Brain microvascular endothelial cell (primary cell): ENCODE results near the gene CYP4V2.

ENCODE experiments used
- DNase-seq: peaks from one replicate; pipeline ENCODE4 v3.0.0-alpha.2; 2020
- H3K27ac ChIP-seq: fragments of 250-450 bp; sonication (Bioruptor Pico); 2 replicates; pipeline ENCODE4 v1.5.1; 2020; ENCODE audit warnings: mild to moderate bottlenecking, moderate library complexity
- H3K27me3 ChIP-seq: fragments of 250-450 bp; sonication (Bioruptor Pico); replicated peaks from 2 replicates; pipeline ENCODE4 v1.5.1; 2020; ENCODE audit warnings: mild to moderate bottlenecking
- H3K36me3 ChIP-seq: fragments of 250-450 bp; sonication (Bioruptor Pico); replicated peaks from 2 replicates; pipeline ENCODE4 v1.5.1; 2020; ENCODE audit warnings: mild to moderate bottlenecking
- H3K4me3 ChIP-seq: 2 replicates; pipeline ENCODE4 v1.5.1; 2011; ENCODE audit warnings: low read depth, mild to moderate bottlenecking, control low read depth, low read length, moderate library complexity
- CTCF ChIP-seq: IDR thresholded peaks from 2 replicates; pipeline ENCODE4 v1.5.1; 2011; ENCODE audit warnings: low read depth, mild to moderate bottlenecking, moderate library complexity, low read length, control low read depth, inconsistent platforms; ENCODE audit errors: missing control alignments
- in situ Hi-C: cut with HindIII; loops from 2 replicates; pipeline ENCODE4 v1.10.0; 2017; ENCODE audit warnings: low sequenced_read_pairs, low pct_ligation_motif_present

CYP4V2 gene

DNA sequence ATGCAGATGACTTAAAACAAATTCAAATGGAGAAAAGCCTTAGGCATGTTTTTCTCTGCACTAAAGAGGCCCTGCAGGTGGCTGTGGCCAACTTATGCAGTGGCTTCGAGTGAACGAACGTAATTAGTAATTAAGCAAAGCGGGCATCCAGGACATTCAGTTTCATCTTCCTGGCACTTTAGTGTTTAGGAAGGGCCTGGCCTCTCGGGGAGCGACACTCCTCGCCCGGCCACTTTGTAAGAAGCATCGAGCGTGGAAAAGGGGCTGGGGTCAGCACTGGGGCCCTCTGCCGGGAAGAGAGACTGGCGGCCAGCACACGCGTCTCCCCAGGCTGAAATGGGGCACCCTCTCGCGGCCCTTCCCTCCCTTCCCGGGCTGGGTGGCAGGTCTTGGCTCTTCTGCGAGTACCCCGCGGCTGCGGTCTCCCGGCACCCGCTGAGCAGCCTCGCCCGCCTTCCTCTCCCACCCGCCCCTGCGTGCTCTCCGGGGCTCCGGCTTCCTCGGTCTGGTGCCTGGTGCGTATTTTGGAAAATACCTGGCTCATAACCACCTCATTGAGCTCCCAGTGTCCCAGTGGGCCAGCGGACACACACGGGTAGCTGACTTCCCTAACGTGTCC, 677 bp upstream of the CYP4V2 start:
- Histone ChIP-seq H3K27me3 (no peaks in the 10 kb centered on the region), H3K27ac (peak overlapping the region; percentile 52), H3K4me3 (peak overlapping the region; percentile 80), H3K36me3 (no peaks in the 10 kb centered on the region)
- no peak for DNase-seq
- peak; percentile 8 for TF ChIP-seq CTCF
- in situ Hi-C loops, result no loop called here

GRCh38 chr4:186192066-186192612, 772 bp downstream of the CYP4V2 start:
- Histone ChIP-seq H3K36me3 (no peaks in the 10 kb centered on the region), H3K4me3 (peak overlapping the region; percentile 80), H3K27ac (peak overlapping the region; percentile 52), H3K27me3 (no peaks in the 10 kb centered on the region)
- peak; percentile 18 for DNase-seq
- TF ChIP-seq CTCF, result no peak
- in situ Hi-C loops, result no loop called here

- Histone ChIP-seq H3K4me3 (no peak overlapping the region), H3K27me3 (no peaks in the 10 kb centered on the region), H3K36me3 (no peaks in the 10 kb centered on the region), H3K27ac (no peak overlapping the region)
- no peak for TF ChIP-seq CTCF
- no peak for DNase-seq
- in situ Hi-C loops, result no loop called here
Measured at GRCh38 chr4:186193851-186194250, 2.5 kb downstream of the CYP4V2 start.

DNA sequence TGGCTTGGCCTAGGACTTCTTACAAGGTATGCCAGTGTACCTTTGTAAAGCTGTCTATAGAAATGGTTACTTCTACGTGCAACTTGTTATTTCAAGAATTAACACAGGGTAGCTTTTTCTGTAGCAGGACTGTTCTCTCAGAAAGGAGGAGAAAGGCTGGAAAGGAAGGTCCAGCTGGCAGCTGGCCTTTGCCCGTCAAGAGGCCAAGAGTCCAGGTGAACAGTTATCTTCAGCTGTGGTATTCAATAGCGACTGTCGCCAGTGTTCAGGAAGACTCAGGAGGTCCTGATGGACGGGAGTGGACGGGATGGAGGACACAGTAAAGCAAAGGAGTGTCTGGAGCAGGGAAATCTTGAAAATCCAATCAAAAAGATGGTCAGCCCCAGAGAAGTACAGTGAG, 4.7 kb downstream of the CYP4V2 start:
- Histone ChIP-seq H3K27ac (no peak overlapping the region), H3K27me3 (no peaks in the 10 kb centered on the region), H3K4me3 (no peak overlapping the region), H3K36me3 (no peaks in the 10 kb centered on the region)
- no peak for TF ChIP-seq CTCF
- no peak for DNase-seq
- in situ Hi-C loops, result no loop called here

DNA sequence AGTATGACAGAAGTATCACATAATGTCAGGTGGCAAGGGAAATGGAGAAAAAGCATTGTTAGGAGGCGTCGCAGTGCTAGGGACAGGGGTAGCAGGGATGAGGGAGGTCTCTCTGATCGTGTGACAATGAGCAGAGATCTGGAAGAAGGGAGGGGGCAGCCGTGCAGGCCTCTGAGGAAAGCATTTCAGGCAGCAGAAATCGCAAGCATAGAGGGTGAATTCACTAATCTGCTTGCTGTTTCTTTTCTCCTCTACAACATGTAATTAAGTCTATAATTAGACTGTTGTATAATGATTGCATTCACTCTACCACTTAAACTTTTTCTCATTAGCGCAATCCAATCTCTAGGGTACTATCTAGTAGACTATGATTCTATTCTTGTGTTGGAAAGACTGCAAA, 9.1 kb downstream of the CYP4V2 start:
- in situ Hi-C loops, result no loop called here
- H3K27me3 ChIP-seq, result no peaks in the 10 kb centered on the region
- TF ChIP-seq CTCF, result no peak
- no peak for DNase-seq
- H3K4me3 ChIP-seq, result no peak overlapping the region
- H3K36me3 ChIP-seq, result no peaks in the 10 kb centered on the region
- H3K27ac ChIP-seq, result no peak overlapping the region

DNA sequence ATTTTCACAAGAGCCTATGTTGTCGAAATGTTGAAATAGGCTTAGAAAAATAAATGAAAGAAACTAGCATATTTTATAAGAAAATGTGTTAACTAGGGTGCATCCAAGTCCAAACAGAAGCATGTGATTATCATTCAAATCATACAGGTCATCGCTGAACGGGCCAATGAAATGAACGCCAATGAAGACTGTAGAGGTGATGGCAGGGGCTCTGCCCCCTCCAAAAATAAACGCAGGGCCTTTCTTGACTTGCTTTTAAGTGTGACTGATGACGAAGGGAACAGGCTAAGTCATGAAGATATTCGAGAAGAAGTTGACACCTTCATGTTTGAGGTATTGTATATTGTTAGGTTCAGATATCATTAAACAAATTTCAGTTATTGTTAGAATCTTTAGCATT, 9.6 kb downstream of the CYP4V2 start:
- Histone ChIP-seq H3K27ac (no peak overlapping the region), H3K4me3 (no peak overlapping the region), H3K36me3 (no peaks in the 10 kb centered on the region), H3K27me3 (no peaks in the 10 kb centered on the region)
- DNase-seq, result no peak
- in situ Hi-C loops, result no loop called here
- TF ChIP-seq CTCF, result no peak
